Spleen (tissue), 11 donors: Measurements from ENCODE around the gene IL18BP. TPM values are rescaled to one million over a fixed set of nuclear protein-coding genes. Genes with fewer than 3 reads are reported as not detected.

ENCODE experiments used
- DNase-seq: peaks from one replicate; pipeline ENCODE4 v3.0.0-alpha.2; 2020
- H3K27ac ChIP-seq, 8 donors: fragments of 200-600 bp; sonication (generic) in 7 of 8; 1 replicate in 4 of 8; 2 replicates in 4 of 8; pipeline versions ENCODE4 v1.5.0 to v1.8.0; 2016 to 2021; ENCODE audit warnings: inconsistent platforms in 4 of 8, mild to moderate bottlenecking in 4 of 8, moderate library complexity in 1 of 8
- H3K27me3 ChIP-seq, 7 donors: fragments of 200-600 bp; sonication (generic) in 6 of 7; replicated peaks in 1 of 7; 1 replicate in 4 of 7; 2 replicates in 3 of 7; pipeline versions ENCODE4 v1.5.0 to v1.8.0; 2016 to 2021; ENCODE audit warnings: inconsistent platforms in 3 of 7, mild to moderate bottlenecking in 1 of 7
- H3K36me3 ChIP-seq, 6 donors: fragments of 200-600 bp; sonication (generic) in 5 of 6; 1 replicate in 4 of 6; 2 replicates in 2 of 6; pipeline versions ENCODE4 v1.5.0 to v1.8.0; 2016 to 2021; ENCODE audit warnings: inconsistent platforms in 2 of 6
- H3K4me1 ChIP-seq, 6 donors: fragments of 200-600 bp; sonication (generic) in 5 of 6; 1 replicate in 3 of 6; 2 replicates in 3 of 6; pipeline versions ENCODE4 v1.5.0 to v1.8.0; 2016 to 2021; ENCODE audit warnings: inconsistent platforms in 3 of 6
- H3K4me3 ChIP-seq, 8 donors: fragments of 200-600 bp; sonication (generic) in 7 of 8; 1 replicate in 4 of 8; 2 replicates in 4 of 8; pipeline versions ENCODE4 v1.5.0 to v1.8.0; 2016 to 2021; ENCODE audit warnings: inconsistent platforms in 4 of 8, mild to moderate bottlenecking in 4 of 8, moderate library complexity in 2 of 8
- H3K9me3 ChIP-seq, 8 donors: fragments of 200-600 bp; sonication (generic) in 7 of 8; 1 replicate in 4 of 8; 2 replicates in 4 of 8; pipeline versions ENCODE4 v1.5.0 to v1.8.0; 2016 to 2021; ENCODE audit warnings: inconsistent platforms in 4 of 8
- POLR2A ChIP-seq, 3 donors: fragments of 450-650 bp; IDR thresholded peaks; one replicate each; pipeline ENCODE4 v1.5.1; 2017; ENCODE audit warnings: antibody characterized with exemption in 3 of 3, mild to moderate bottlenecking in 1 of 3
- POLR2AphosphoS5 ChIP-seq, 3 donors: sonication (generic); formaldehyde crosslinking; IDR thresholded peaks; one replicate each; pipeline ENCODE4 v1.5.1; 2017; ENCODE audit warnings: antibody characterized with exemption in 3 of 3
- WGBS, 5 donors: extraction: QIAGEN DNeasy Blood & Tissue Kit in 3 of 5; methylation state at CpG; one replicate each; pipeline versions ENCODE4 v1.1.5 to v1.1.7; 2013 to 2018; 5-methylcytosine and 5-hydroxymethylcytosine counted together
- intact Hi-C: fragments of 100-400 bp; cut with DNase I; formaldehyde crosslinking; loops from one replicate; pipeline ENCODE4 v1.15.0; 2023; ENCODE audit warnings: low total_unique reads
- polyA plus RNA-seq, 3 donors: library from polyadenylated mRNA; stranded (reverse); fragments of 200-250 nt; gene quantifications; one replicate each; pipeline ENCODE4 v1.2.1, GENCODE V29; 2013
- total RNA-seq, 7 donors: library from RNA; depleted of rRNA in 3 of 7; stranded (reverse); fragments of >200 nt in 3 of 7; fragmentation: NEBNext Ultra II Directional in 4 of 7; extraction: Animal tissue kit (Norgen Biotek cat#: 25700) in 4 of 7; gene quantifications; one replicate each; pipeline versions ENCODE4 v1.1.0 to v1.2.1, GENCODE V29; 2016 to 2021
- TF ChIP-seq, protein P1 (sequence below), 11 experiments: fragments of 200-600 bp in 7 of 11; fragments of 450-650 bp in 4 of 11; sonication (generic) in 4 of 11; IDR thresholded peaks in 8 of 11; conservative IDR thresholded peaks in 3 of 11; 1 replicate in 7 of 11; 2 replicates in 4 of 11; pipeline versions ENCODE4 v1.4.0 to v1.8.0; 2016 to 2021; ENCODE audit warnings: antibody characterized with exemption in 11 of 11, inconsistent platforms in 4 of 11, mild to moderate bottlenecking in 1 of 11
- donor health status: healthy with polysubstance abuse.
- donor health status: DM: no; HTN: no; CAD: no; lungs with moderate emphysema.
- donor health status: DM: no; HTN: no; CAD: no.
- donor health status: Bipolar disorder and iron deficiency.
- donor health status: healthy.
- donor health status: DM: no; HTN: no; CAD: no.
- donor health status: DM: yes; HTN: yes; CAD: no.

The IL18BP gene
- total and polyA plus RNA-seq, 10 donors, result 13.8 to 84.2 (median 46.7) TPM

DNA sequence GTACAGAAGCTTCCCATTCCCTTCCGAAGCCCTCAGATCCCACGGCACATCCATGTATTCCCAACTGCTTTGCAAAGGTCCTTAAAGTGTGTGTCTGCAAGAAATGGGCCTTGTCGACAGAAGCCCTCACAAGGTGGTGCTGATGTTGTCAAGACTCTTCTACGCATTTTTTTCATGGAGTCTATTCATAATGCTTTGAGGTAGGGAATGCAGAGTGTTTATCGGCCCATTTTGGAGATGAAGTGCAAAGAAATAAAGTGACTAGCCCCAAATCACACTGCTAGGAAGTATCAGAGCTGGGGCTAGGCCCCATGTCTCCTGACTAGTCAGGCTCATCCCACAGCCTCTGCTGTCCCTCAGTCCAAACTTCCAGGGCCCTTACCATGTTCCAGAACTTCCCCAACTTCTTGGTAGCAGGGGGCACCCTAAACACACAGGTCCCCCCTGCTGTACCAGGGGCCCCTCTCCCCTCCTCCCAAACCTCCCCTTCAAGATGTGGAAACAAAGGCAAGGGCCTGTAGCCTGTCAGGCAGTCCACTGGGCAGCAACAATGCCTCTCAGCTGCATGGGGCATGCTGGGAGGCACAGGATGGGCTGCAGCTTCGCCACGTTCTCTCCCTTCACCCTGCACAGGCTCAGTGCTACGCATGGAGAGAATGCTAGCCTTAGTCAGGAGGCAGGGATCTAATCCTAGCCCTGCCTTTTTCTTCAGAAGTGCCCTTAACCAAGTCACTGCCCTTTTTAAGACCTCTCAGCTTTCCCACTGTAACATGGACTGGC is 7.8 kb downstream of the IL18BP start:
- Histone ChIP-seq H3K9me3 (no peaks in the 10 kb centered on the region), H3K27me3 (no peaks in the 10 kb centered on the region)

DNA sequence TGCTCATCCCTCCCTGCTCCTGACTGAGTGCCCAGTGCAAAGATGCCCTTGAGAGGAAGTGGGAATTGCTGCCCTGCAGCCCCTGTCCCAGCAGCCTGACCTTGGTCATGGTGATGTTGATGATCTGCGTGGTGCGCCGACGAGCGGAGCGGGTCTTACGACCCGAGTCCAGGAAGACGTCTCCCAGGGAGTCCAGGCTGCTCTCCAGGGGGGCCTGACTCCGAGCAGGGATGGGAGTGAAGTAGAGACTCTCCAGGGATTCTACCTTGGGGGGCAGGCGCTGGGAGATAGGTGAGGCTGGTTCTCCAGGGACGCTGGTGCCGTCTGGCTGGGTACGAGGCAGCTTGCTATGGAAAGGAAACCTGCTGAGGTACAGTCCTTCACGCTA is 8.4 kb downstream of the IL18BP start:
- Histone ChIP-seq H3K9me3 (no peaks in the 10 kb centered on the region), H3K27me3 (no peaks in the 10 kb centered on the region), H3K4me3 (no peak overlapping the region), H3K27ac (peak overlapping the region in 1 of 8 donors; percentile 21), H3K4me1 (peaks cover 0 to 48% (median 18%) of the 10 kb centered on the region in 6 donors), H3K36me3 (peaks cover 10 to 100% (median 100%) of the 10 kb centered on the region in 6 donors)
- intact Hi-C loops, result no loop called here
- 72 to 94% (median 82%) methylated on average over 12 to 15 of the region's 15 CpGs for WGBS, 5 donors
- peak in 2 of 3 donors; percentile 51 to 74 for TF ChIP-seq POLR2AphosphoS5 (IDR thresholded peaks at IDR 0.05)
- TF ChIP-seq, protein P1, sequence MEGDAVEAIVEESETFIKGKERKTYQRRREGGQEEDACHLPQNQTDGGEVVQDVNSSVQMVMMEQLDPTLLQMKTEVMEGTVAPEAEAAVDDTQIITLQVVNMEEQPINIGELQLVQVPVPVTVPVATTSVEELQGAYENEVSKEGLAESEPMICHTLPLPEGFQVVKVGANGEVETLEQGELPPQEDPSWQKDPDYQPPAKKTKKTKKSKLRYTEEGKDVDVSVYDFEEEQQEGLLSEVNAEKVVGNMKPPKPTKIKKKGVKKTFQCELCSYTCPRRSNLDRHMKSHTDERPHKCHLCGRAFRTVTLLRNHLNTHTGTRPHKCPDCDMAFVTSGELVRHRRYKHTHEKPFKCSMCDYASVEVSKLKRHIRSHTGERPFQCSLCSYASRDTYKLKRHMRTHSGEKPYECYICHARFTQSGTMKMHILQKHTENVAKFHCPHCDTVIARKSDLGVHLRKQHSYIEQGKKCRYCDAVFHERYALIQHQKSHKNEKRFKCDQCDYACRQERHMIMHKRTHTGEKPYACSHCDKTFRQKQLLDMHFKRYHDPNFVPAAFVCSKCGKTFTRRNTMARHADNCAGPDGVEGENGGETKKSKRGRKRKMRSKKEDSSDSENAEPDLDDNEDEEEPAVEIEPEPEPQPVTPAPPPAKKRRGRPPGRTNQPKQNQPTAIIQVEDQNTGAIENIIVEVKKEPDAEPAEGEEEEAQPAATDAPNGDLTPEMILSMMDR (IDR thresholded peaks at IDR 0.05 in 8 of 11, conservative IDR thresholded peaks at IDR 0.05 in 3 of 11), result no peak
- TF ChIP-seq POLR2A (IDR thresholded peaks at IDR 0.05), result no peak
- no peak for DNase-seq

More for the DNA sequence above, 7.8 kb downstream of the IL18BP start:
- peak in 2 of 3 donors; percentile 6 to 59 for TF ChIP-seq POLR2AphosphoS5 (IDR thresholded peaks at IDR 0.05)
- TF ChIP-seq, protein P1 (IDR thresholded peaks at IDR 0.05 in 8 of 11, conservative IDR thresholded peaks at IDR 0.05 in 3 of 11), result no peak
- 90 to 95% (median 92%) methylated on average over 8 of the region's 8 CpGs for WGBS, 5 donors
- Histone ChIP-seq H3K27ac (peak overlapping the region in 1 of 8 donors; percentile 21), H3K4me1 (peaks cover under 1 to 51% (median 22%) of the 10 kb centered on the region in 6 donors), H3K4me3 (no peak overlapping the region), H3K36me3 (peaks cover 10 to 100% (median 100%) of the 10 kb centered on the region in 6 donors)
- DNase-seq, result no peak
- intact Hi-C loops, result no loop called here

DNA sequence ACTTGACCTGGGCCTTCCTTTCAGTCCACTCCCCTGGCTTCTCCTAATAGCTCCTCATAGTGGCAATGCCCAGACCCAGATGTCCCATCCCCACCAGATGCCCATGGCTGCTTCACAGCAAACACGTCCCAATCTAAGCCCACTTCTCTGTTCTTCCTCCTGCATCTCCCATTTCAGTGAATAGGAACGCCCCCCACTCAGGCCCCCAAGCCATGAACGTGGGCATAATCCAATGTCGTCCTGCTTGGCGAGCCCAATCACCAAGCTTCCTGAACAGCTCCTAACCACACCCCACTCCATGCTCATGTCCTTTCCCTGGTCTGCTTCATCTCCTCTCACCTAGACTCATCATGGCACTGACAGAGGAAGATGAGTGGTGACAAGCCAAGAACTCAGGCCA is 8.9 kb downstream of the IL18BP start:
- Histone ChIP-seq H3K4me1 (peaks cover 0 to 48% (median 17%) of the 10 kb centered on the region in 6 donors), H3K9me3 (no peaks in the 10 kb centered on the region), H3K4me3 (no peak overlapping the region), H3K27me3 (no peaks in the 10 kb centered on the region), H3K27ac (peak overlapping the region in 1 of 8 donors; percentile 21), H3K36me3 (peaks cover 10 to 100% (median 100%) of the 10 kb centered on the region in 6 donors)
- intact Hi-C loops, result no loop called here
- WGBS, 5 donors, result 78 to 88% (median 80%) methylated on average over 5 of the region's 5 CpGs
- no peak for DNase-seq
- TF ChIP-seq POLR2A (IDR thresholded peaks at IDR 0.05) (no peak), POLR2AphosphoS5 (IDR thresholded peaks at IDR 0.05) (peak in 1 of 3 donors; percentile 37)
- TF ChIP-seq, protein P1 (IDR thresholded peaks at IDR 0.05 in 8 of 11, conservative IDR thresholded peaks at IDR 0.05 in 3 of 11), result no peak

DNA sequence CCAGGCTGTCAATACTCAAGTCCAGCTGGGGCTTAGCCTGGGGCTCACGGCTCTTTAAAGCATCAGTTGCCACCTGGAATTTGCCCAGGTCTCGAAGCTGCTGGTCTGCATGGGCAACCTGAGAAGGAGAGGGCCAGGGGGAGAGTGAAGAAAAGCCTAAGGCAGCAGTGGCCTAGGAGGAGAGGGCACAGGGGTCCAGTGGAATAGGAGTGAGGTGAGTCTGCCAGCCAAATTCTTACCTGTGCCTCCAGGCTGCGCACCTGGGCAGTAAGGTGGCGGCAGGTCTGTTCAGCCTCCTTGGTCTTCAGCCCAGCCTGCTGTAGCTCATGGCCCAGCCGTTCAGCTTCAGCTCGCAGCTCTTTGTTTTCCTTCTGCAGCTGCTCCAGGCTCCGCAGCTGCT is 10.0 kb downstream of the IL18BP start:
- no peak overlapping the region for H3K4me3 ChIP-seq
- peaks cover 0 to 44% (median 18%) of the 10 kb centered on the region in 6 donors for H3K4me1 ChIP-seq
- no peaks in the 10 kb centered on the region for H3K9me3 ChIP-seq
- H3K27ac ChIP-seq, result peak overlapping the region in 1 of 8 donors; percentile 2
- DNase-seq, result no peak
- intact Hi-C loops, result no loop called here
- WGBS, 5 donors, result 90 to 98% (median 97%) methylated on average over 7 of the region's 7 CpGs
- no peaks in the 10 kb centered on the region for H3K27me3 ChIP-seq
- peak in 1 of 3 donors; percentile 37 for TF ChIP-seq POLR2AphosphoS5 (IDR thresholded peaks at IDR 0.05)
- TF ChIP-seq POLR2A (IDR thresholded peaks at IDR 0.05), result no peak
- peaks cover 10 to 100% (median 100%) of the 10 kb centered on the region in 6 donors for H3K36me3 ChIP-seq
